H1 (cell line): Measurements from ENCODE around the gene MT4. TPM values are rescaled to one million over a fixed set of nuclear protein-coding genes. Genes with fewer than 3 reads are reported as not detected.

ENCODE experiments used
- CTCF ChIA-PET: fragments of 300-600 bp; sonication (Branson Sonifier 250); formaldehyde crosslinking; loops from one replicate; lab custom pipeline; 2021; ENCODE audit not compliant: partially characterized antibody; lab: Charles Lee
- POLR2A ChIA-PET: fragments of 300-600 bp; sonication (Branson Sonifier 250); formaldehyde crosslinking; loops from one replicate; lab custom pipeline; 2021; ENCODE audit warnings: inconsistent platforms; ENCODE audit not compliant: partially characterized antibody; lab: Charles Lee
- DNase-seq, 2 experiments: peaks; one replicate each; pipeline versions ENCODE4 v3.0.0 to v3.0.0-alpha.2; 2010 to 2022; ENCODE audit warnings: low spot score in 2 of 2, low read depth in 1 of 2, mixed read lengths in 1 of 2
- FAIRE-seq: peaks from 2 replicates; lab custom pipeline; 2011; peaks lifted over from hg19 to GRCh38; lab: Jason Lieb, UNC
- H2AFZ ChIP-seq: 2 replicates; pipeline ENCODE4 v1.8.1; 2012; ENCODE audit warnings: low read length, inconsistent platforms
- H2AK5ac ChIP-seq: 2 replicates; pipeline ENCODE4 v1.6.1; 2013; ENCODE audit warnings: low read depth, low read length
- H2BK120ac ChIP-seq: replicated peaks from 2 replicates; pipeline ENCODE3; 2013; ENCODE audit warnings: low read depth, low read length, inconsistent platforms
- H2BK12ac ChIP-seq: 2 replicates; pipeline ENCODE4 v1.6.1; 2013; ENCODE audit warnings: low read depth, low read length
- H2BK15ac ChIP-seq: 2 replicates; pipeline ENCODE4 v1.6.1; 2013; ENCODE audit warnings: low read length
- H2BK20ac ChIP-seq: 2 replicates; pipeline ENCODE4 v1.6.1; 2013; ENCODE audit warnings: low read length
- H2BK5ac ChIP-seq: 2 replicates; pipeline ENCODE4 v1.6.1; 2013; ENCODE audit warnings: low read depth, low read length
- H3K14ac ChIP-seq: 2 replicates; pipeline ENCODE4 v1.6.1; 2013; ENCODE audit warnings: inconsistent platforms; ENCODE audit not compliant: insufficient read length
- H3K18ac ChIP-seq: 2 replicates; pipeline ENCODE4 v1.6.1; 2013; ENCODE audit warnings: low read length; ENCODE audit errors: extremely low read depth
- H3K23ac ChIP-seq: 2 replicates; pipeline ENCODE4 v1.6.1; 2013; ENCODE audit warnings: inconsistent platforms; ENCODE audit not compliant: insufficient read length
- H3K23me2 ChIP-seq: 2 replicates; pipeline ENCODE4 v1.6.1; 2013; ENCODE audit warnings: low read depth, low read length
- H3K27ac ChIP-seq: 2 replicates; pipeline ENCODE4 v1.6.1; 2011; ENCODE audit warnings: low read depth, low read length, inconsistent platforms
- H3K27me3 ChIP-seq, 4 experiments: replicated peaks in 1 of 4; 1 replicate in 1 of 4; 2 replicates in 3 of 4; pipeline versions ENCODE4 v1.6.1 to v1.8.1; 2011 to 2013; ENCODE audit warnings: low read length in 3 of 4, mild to moderate bottlenecking in 3 of 4, inconsistent platforms in 2 of 4, mixed read lengths in 2 of 4, moderate library complexity in 1 of 4; ENCODE audit not compliant: control insufficient read depth in 3 of 4, insufficient read depth in 3 of 4; ENCODE audit errors: extremely low read depth in 1 of 4
- H3K36me3 ChIP-seq, 4 experiments: 2 replicates each; pipeline versions ENCODE4 v1.6.1 to v1.8.1; 2011 to 2013; ENCODE audit warnings: mild to moderate bottlenecking in 4 of 4, low read length in 3 of 4, moderate library complexity in 2 of 4, control low read depth in 1 of 4, inconsistent platforms in 1 of 4; ENCODE audit not compliant: insufficient read depth in 4 of 4, control insufficient read depth in 2 of 4
- H3K4ac ChIP-seq: replicated peaks from 2 replicates; pipeline ENCODE3; 2013; ENCODE audit warnings: low read length, low read depth, mixed read lengths, inconsistent platforms; ENCODE audit not compliant: insufficient read length
- H3K4me1 ChIP-seq, 4 experiments: replicated peaks in 1 of 4; 1 replicate in 1 of 4; 2 replicates in 3 of 4; pipeline versions ENCODE4 v1.6.1 to v1.8.1; 2011 to 2013; ENCODE audit warnings: low read length in 3 of 4, inconsistent platforms in 2 of 4, mixed read lengths in 1 of 4; ENCODE audit not compliant: insufficient read depth in 4 of 4, control insufficient read depth in 3 of 4
- H3K4me2 ChIP-seq, 2 experiments: 2 replicates each; pipeline versions ENCODE4 v1.6.1 to v1.8.1; 2011 to 2013; ENCODE audit warnings: low read depth in 2 of 2, low read length in 2 of 2, control low read depth in 1 of 2, inconsistent platforms in 1 of 2, mild to moderate bottlenecking in 1 of 2; ENCODE audit not compliant: insufficient read depth in 1 of 2
- H3K4me3 ChIP-seq, 4 experiments: fragments of 200-600, 300-600 bp in 1 of 4; sonication (generic), shearing (Covaris generic), sonication (Bioruptor Twin) in 1 of 4; 2 replicates each; pipeline versions ENCODE4 v1.5.1 to v1.8.1; 2011 to 2016; ENCODE audit warnings: low read length in 4 of 4, low read depth in 3 of 4, control low read depth in 2 of 4, inconsistent platforms in 2 of 4, mild to moderate bottlenecking in 2 of 4, mixed read lengths in 1 of 4, moderate library complexity in 1 of 4; ENCODE audit not compliant: insufficient read depth in 2 of 4; ENCODE audit errors: extremely low read depth in 1 of 4
- H3K56ac ChIP-seq: replicated peaks from 2 replicates; pipeline ENCODE3; 2013; ENCODE audit warnings: low read depth, mild to moderate bottlenecking, mixed read lengths, low read length, inconsistent platforms; ENCODE audit not compliant: insufficient read length
- H3K79me1 ChIP-seq: 2 replicates; pipeline ENCODE4 v1.6.1; 2013; ENCODE audit warnings: low read depth, low read length, control low read depth
- H3K79me2 ChIP-seq, 2 experiments: 2 replicates each; pipeline versions ENCODE4 v1.6.1 to v1.8.1; 2012 to 2013; ENCODE audit warnings: low read length in 2 of 2, mild to moderate bottlenecking in 2 of 2, inconsistent platforms in 1 of 2; ENCODE audit not compliant: insufficient read depth in 2 of 2, control insufficient read depth in 1 of 2
- H3K9ac ChIP-seq, 4 experiments: replicated peaks in 1 of 4; 1 replicate in 1 of 4; 2 replicates in 3 of 4; pipeline versions ENCODE4 v1.6.1 to v1.8.1; 2011 to 2013; ENCODE audit warnings: low read depth in 3 of 4, low read length in 3 of 4, control low read depth in 2 of 4, mild to moderate bottlenecking in 2 of 4, moderate library complexity in 2 of 4, inconsistent platforms in 1 of 4; ENCODE audit errors: extremely low read depth in 1 of 4
- H3K9me3 ChIP-seq, 2 experiments: 2 replicates each; pipeline versions ENCODE4 v1.6.1 to v1.8.1; 2012 to 2013; ENCODE audit warnings: mild to moderate bottlenecking in 2 of 2, moderate library complexity in 2 of 2, control low read depth in 1 of 2, inconsistent platforms in 1 of 2, low read depth in 1 of 2, low read length in 1 of 2, mixed read lengths in 1 of 2; ENCODE audit not compliant: insufficient read depth in 2 of 2
- H4K20me1 ChIP-seq, 2 experiments: replicated peaks in 1 of 2; 2 replicates each; pipeline versions ENCODE3 to v1.8.1; 2011 to 2013; ENCODE audit warnings: inconsistent platforms in 2 of 2, low read length in 2 of 2, mild to moderate bottlenecking in 1 of 2; ENCODE audit not compliant: insufficient read depth in 2 of 2, control insufficient read depth in 1 of 2
- H4K5ac ChIP-seq: 2 replicates; pipeline ENCODE4 v1.6.1; 2013; ENCODE audit warnings: low read length, low read depth, mixed read lengths, inconsistent platforms; ENCODE audit not compliant: insufficient read length
- H4K8ac ChIP-seq: 2 replicates; pipeline ENCODE4 v1.8.0; 2013; ENCODE audit warnings: mild to moderate bottlenecking, moderate library complexity, low read length, inconsistent platforms; ENCODE audit not compliant: insufficient read depth; ENCODE audit errors: extremely low read depth
- H4K91ac ChIP-seq: replicated peaks from 2 replicates; pipeline ENCODE3; 2013; ENCODE audit warnings: low read length, mixed read lengths, inconsistent platforms; ENCODE audit not compliant: insufficient read length
- EZH2 ChIP-seq: fragments of 200-600 bp; sonication (generic); IDR thresholded peaks from 2 replicates; pipeline ENCODE4 v1.7.1; 2012; ENCODE audit warnings: low read depth, mild to moderate bottlenecking, moderate library complexity, low read length, inconsistent platforms; ENCODE audit not compliant: severe bottlenecking
- NRF1 ChIP-seq: IDR thresholded peaks from 2 replicates; pipeline ENCODE4 v1.6.1; 2011; ENCODE audit warnings: mild to moderate bottlenecking, low read depth, low read length, improper control_type of control experiment
- RBBP5 ChIP-seq: IDR thresholded peaks from 2 replicates; pipeline ENCODE4 v1.7.1; 2012; ENCODE audit warnings: low read depth, mild to moderate bottlenecking, inconsistent platforms, low read length, moderate library complexity, borderline replicate concordance
- SRF ChIP-seq: IDR thresholded peaks from 2 replicates; pipeline ENCODE4 v1.6.1; 2011; ENCODE audit warnings: mild to moderate bottlenecking, low read depth, low read length, moderate library complexity
- TBP ChIP-seq: IDR thresholded peaks from 2 replicates; pipeline ENCODE4 v1.6.1; 2011; ENCODE audit warnings: low read depth, low read length, improper control_type of control experiment
- TCF12 ChIP-seq: IDR thresholded peaks from 2 replicates; pipeline ENCODE4 v1.6.1; 2011; ENCODE audit warnings: low read depth, mild to moderate bottlenecking, low read length
- TEAD4 ChIP-seq: IDR thresholded peaks from 2 replicates; pipeline ENCODE4 v1.6.1; 2012; ENCODE audit warnings: low read depth, low read length, inconsistent platforms, mixed read lengths
- WGBS, 2 experiments: shearing (Covaris generic) in 1 of 2; methylation state at CpG; one replicate each; pipeline versions ENCODE4 v1.1.6 to v1.1.7; 2013 to 2015; ENCODE audit warnings: low lambda C conversion rate in 2 of 2, mixed read lengths in 2 of 2, inconsistent platforms in 1 of 2, low coverage in 1 of 2, missing lambda C conversion rate in 1 of 2; ENCODE audit not compliant: insufficient replicate concordance in 2 of 2, insufficient coverage in 1 of 2, insufficient read length in 1 of 2; ENCODE audit errors: extremely low coverage in 1 of 2, missing lambda C conversion rate in 1 of 2; 5-methylcytosine and 5-hydroxymethylcytosine counted together
- polyA plus RNA-seq, 7 experiments: library from polyadenylated mRNA; depleted of rRNA in 3 of 7; stranded (reverse) in 5 of 7; unstranded in 2 of 7; fragments of >200 nt in 5 of 7; fragments of 200-250 nt in 2 of 7; gene quantifications; 1 replicate in 5 of 7; 2 replicates in 1 of 7; 4 replicates in 1 of 7; pipeline versions ENCODE4 v1.2.1 to v1.2.3, GENCODE V29; 2011 to 2013; ENCODE audit warnings: missing spikeins in 2 of 7, mixed read lengths in 2 of 7
- total RNA-seq: library from RNA; stranded (reverse); fragmentation: NEBNext Ultra II Directional; extraction: Animal tissue kit (Norgen Biotek cat#: 25700); gene quantifications from 2 replicates; pipeline ENCODE4 v1.2.1, GENCODE V29; 2021
- TF ChIP-seq, protein P1 (sequence below): IDR thresholded peaks from 2 replicates; pipeline ENCODE4 v1.6.1; 2012; ENCODE audit warnings: inconsistent platforms
- TF ChIP-seq, protein P2 (sequence below), 3 experiments: IDR thresholded peaks; 1 replicate in 2 of 3; 2 replicates in 1 of 3; pipeline versions ENCODE4 v1.5.1 to v1.6.1; 2011; ENCODE audit warnings: low read length in 3 of 3, mild to moderate bottlenecking in 3 of 3, inconsistent platforms in 2 of 3, low read depth in 1 of 3, moderate library complexity in 1 of 3; ENCODE audit not compliant: insufficient read depth in 1 of 3; ENCODE audit errors: control extremely low read depth in 1 of 3

Gene MT4
- total and polyA plus RNA-seq, 2 of the 8 experiments (the other 6 are each of a cell fraction or from before 2014, with no cell fraction given), result not detected

DNA sequence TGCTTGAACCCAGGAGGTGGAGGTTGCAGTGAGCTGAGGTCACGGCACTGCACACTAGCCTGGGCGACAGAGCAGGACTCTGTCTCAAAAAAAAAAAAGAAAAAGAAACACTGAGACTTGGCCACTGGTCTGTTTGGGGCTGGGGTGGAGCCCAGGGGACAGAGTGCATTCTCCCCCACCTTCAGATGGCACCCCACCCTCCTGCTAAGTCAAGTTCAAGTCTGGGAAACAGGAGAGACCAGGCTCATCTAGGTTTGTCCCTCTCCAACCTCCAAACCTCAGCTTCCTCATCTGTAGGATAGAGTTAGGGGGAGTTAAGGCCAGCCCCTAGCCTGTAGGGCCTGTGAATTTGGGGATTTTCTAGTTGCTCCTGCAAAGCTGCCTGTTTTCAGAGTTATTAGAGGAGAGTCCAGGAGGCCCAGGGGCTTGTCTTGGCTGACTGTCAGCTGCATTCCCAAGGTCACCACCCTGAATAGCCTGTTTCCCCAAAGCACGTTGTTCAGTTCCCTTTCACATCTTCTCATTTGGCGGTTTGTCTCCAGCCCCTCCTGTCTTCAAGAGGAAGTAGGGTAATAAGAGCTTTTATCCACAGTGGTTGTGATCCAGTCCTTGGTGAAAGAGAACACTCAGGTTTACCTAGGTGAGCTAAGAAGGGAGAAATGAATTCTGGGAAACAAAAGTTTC lies 26.6 kb downstream of the MT4 start:
- H2AFZ ChIP-seq, result no peak overlapping the region
- no peak overlapping the region for H3K23ac ChIP-seq
- H2AK5ac ChIP-seq, result no peak overlapping the region
- no peak overlapping the region for H2BK5ac ChIP-seq
- no peak overlapping the region for H4K91ac ChIP-seq
- POLR2A ChIA-PET, result interaction anchor here (0.6 to 1.3 kb wide), 2 partner anchors 10 to 96 kb away, joined by 3 read pairs; no protein-coding TSS in a partner anchor
- H3K14ac ChIP-seq, result no peak overlapping the region
- no peak overlapping the region for H3K18ac ChIP-seq
- no peak overlapping the region for H2BK15ac ChIP-seq
- no peaks in the 10 kb centered on the region for H3K79me1 ChIP-seq
- WGBS, 2 experiments, result 71% methylated on average over 4 of the region's 4 CpGs; no CpG with 5 or more reads in 1 of the 2 experiments
- H3K27ac ChIP-seq, result no peak overlapping the region
- FAIRE-seq (no peak), DNase-seq (no peak)
- no peak overlapping the region for H3K56ac ChIP-seq
- H3K9me3 ChIP-seq, result no peaks in the 10 kb centered on the region
- no peak overlapping the region for H4K8ac ChIP-seq
- no peak overlapping the region for H2BK20ac ChIP-seq
- H2BK12ac ChIP-seq, result no peak overlapping the region
- no peak overlapping the region for H3K9ac ChIP-seq
- no peak overlapping the region for H2BK120ac ChIP-seq
- H3K36me3 ChIP-seq, result no peaks in the 10 kb centered on the region
- no peaks in the 10 kb centered on the region for H3K79me2 ChIP-seq
- no peak overlapping the region for H4K5ac ChIP-seq
- peaks cover 20 to 52% (median 43%) of the 10 kb centered on the region in 4 experiments for H3K27me3 ChIP-seq
- peaks cover 2 to 4% of the 10 kb centered on the region in 2 experiments for H4K20me1 ChIP-seq
- H3K23me2 ChIP-seq, result peaks cover 8% of the 10 kb centered on the region; the same call in 1 of the 2 replicates
- H3K4ac ChIP-seq, result no peak overlapping the region
- no peak overlapping the region for H3K4me2 ChIP-seq
- CTCF ChIA-PET, result interaction anchor here (0.9 to 3.3 kb wide), 9 partner anchors 9 to 85 kb away, joined by 3 to 25 read pairs (median 4); no protein-coding TSS in a partner anchor
- H3K4me1 ChIP-seq, result peaks cover 0 to 13% (median 4%) of the 10 kb centered on the region in 4 experiments; a peak in 5 of 7 replicates
- no peak overlapping the region for H3K4me3 ChIP-seq
- TF ChIP-seq TBP (no peak), EZH2 (no peak), NRF1 (no peak), TCF12 (no peak), SRF (no peak), TEAD4 (no peak), RBBP5 (no peak)
- TF ChIP-seq, protein P1, sequence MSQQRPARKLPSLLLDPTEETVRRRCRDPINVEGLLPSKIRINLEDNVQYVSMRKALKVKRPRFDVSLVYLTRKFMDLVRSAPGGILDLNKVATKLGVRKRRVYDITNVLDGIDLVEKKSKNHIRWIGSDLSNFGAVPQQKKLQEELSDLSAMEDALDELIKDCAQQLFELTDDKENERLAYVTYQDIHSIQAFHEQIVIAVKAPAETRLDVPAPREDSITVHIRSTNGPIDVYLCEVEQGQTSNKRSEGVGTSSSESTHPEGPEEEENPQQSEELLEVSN, result no peak
- TF ChIP-seq, protein P2, sequence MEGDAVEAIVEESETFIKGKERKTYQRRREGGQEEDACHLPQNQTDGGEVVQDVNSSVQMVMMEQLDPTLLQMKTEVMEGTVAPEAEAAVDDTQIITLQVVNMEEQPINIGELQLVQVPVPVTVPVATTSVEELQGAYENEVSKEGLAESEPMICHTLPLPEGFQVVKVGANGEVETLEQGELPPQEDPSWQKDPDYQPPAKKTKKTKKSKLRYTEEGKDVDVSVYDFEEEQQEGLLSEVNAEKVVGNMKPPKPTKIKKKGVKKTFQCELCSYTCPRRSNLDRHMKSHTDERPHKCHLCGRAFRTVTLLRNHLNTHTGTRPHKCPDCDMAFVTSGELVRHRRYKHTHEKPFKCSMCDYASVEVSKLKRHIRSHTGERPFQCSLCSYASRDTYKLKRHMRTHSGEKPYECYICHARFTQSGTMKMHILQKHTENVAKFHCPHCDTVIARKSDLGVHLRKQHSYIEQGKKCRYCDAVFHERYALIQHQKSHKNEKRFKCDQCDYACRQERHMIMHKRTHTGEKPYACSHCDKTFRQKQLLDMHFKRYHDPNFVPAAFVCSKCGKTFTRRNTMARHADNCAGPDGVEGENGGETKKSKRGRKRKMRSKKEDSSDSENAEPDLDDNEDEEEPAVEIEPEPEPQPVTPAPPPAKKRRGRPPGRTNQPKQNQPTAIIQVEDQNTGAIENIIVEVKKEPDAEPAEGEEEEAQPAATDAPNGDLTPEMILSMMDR (IDR thresholded peaks at IDR 0.05; ENCODE audit: control extremely low read depth in 1 of 3, insufficient read depth in 1 of 3, low read depth in 1 of 3, low read length in 3 of 3), result no peak
